ENCODE results near the gene CIDEC. TPM values are rescaled to one million over a fixed set of nuclear protein-coding genes. Genes with fewer than 3 reads are reported as not detected.

The CIDEC gene
- total and polyA plus RNA-seq, 2 of the 8 experiments (the other 6 are each of a cell fraction or from before 2014, with no cell fraction given): not detected

- TF ChIP-seq TBP (IDR thresholded peaks at IDR 0.05; ENCODE audit: low read depth, low read length): no peak
- no peak for TF ChIP-seq JUN (IDR thresholded peaks at IDR 0.05; ENCODE audit: low read depth, low read length)
- no peak for TF ChIP-seq RBBP5 (IDR thresholded peaks at IDR 0.05; ENCODE audit: borderline replicate concordance, low read depth, low read length)
- no peak for TF ChIP-seq JUND (IDR thresholded peaks at IDR 0.05; ENCODE audit: low read length)
- TF ChIP-seq EGR1 (IDR thresholded peaks at IDR 0.05; ENCODE audit: borderline replicate concordance, low read depth, low read length): no peak
- peak; percentile 89 for TF ChIP-seq MAX (IDR thresholded peaks at IDR 0.05)
- TF ChIP-seq POU5F1 (IDR thresholded peaks at IDR 0.05; ENCODE audit: low read depth, low read length): no peak
- TF ChIP-seq GABPA (IDR thresholded peaks at IDR 0.05; ENCODE audit: borderline replicate concordance, insufficient read depth, low read length): no peak
- TF ChIP-seq YY1 (IDR thresholded peaks at IDR 0.05; ENCODE audit: low read depth, low read length): 0 out of 2 replicates have a peak, but pooled peaks have one; percentile 14
- no peak for TF ChIP-seq CBX8 (IDR thresholded peaks at IDR 0.05; ENCODE audit: borderline replicate concordance, low read depth, low read length)
- no peak for TF ChIP-seq BCL11A (IDR thresholded peaks at IDR 0.05; ENCODE audit: low read depth in 2 of 2, low read length in 2 of 2)
- TF ChIP-seq, protein P1, sequence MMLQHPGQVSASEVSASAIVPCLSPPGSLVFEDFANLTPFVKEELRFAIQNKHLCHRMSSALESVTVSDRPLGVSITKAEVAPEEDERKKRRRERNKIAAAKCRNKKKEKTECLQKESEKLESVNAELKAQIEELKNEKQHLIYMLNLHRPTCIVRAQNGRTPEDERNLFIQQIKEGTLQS (IDR thresholded peaks at IDR 0.05; ENCODE audit: insufficient read depth, low read depth, low read length): no peak
Measured at GRCh38 chr3:9843715-9844438, 36.2 kb downstream of the CIDEC start, which contains the start of gene RPUSD3 (continued).

All from H1 (cell line).